ENCODE results near the gene IFNA4.
"Not testable (repeated sequence)": the region's sequence is repeated elsewhere in the genome, so short reads cannot be mapped to it uniquely, and the experiment has no call there.

IFNA4 gene

GRCh38 chr9:21212160-21212559 is 24.8 kb upstream of the IFNA4 start:
- H2AFZ ChIP-seq; H3K4me3 ChIP-seq (ENCODE audit: low read depth, low read length); H3K27ac ChIP-seq; H3K4me2 ChIP-seq (ENCODE audit: low read length); H3K36me3 ChIP-seq (ENCODE audit: control insufficient read depth, insufficient read depth, low read length); H3K27me3 ChIP-seq (ENCODE audit: control insufficient read depth, insufficient read depth, low read length); H3K4me1 ChIP-seq; H3K79me2 ChIP-seq; H3K9ac ChIP-seq; H3K9me3 ChIP-seq (ENCODE audit: control insufficient read depth, low read length): not testable (repeated sequence)

- not testable (repeated sequence) for H3K9me3 ChIP-seq (ENCODE audit: control insufficient read depth, low read length); H2AFZ ChIP-seq; H3K4me1 ChIP-seq; H3K4me2 ChIP-seq (ENCODE audit: low read length); H3K79me2 ChIP-seq; H3K27ac ChIP-seq; H3K9ac ChIP-seq; H3K27me3 ChIP-seq (ENCODE audit: control insufficient read depth, insufficient read depth, low read length); H3K36me3 ChIP-seq (ENCODE audit: control insufficient read depth, insufficient read depth, low read length); H3K4me3 ChIP-seq (ENCODE audit: low read depth, low read length)
Measured at GRCh38 chr9:21210782-21211181, 23.4 kb upstream of the IFNA4 start.

- Histone ChIP-seq H3K9me3 (ENCODE audit: control insufficient read depth, low read length) (no peaks in the 10 kb centered on the region), H2AFZ (no peak overlapping the region), H3K79me2 (no peaks in the 10 kb centered on the region), H3K9ac (no peak overlapping the region), H3K4me1 (no peaks in the 10 kb centered on the region), H3K27me3 (ENCODE audit: control insufficient read depth, insufficient read depth, low read length) (no peaks in the 10 kb centered on the region), H3K4me3 (ENCODE audit: low read depth, low read length) (no peak overlapping the region), H3K27ac (no peak overlapping the region), H3K4me2 (ENCODE audit: low read length) (no peak overlapping the region), H3K36me3 (ENCODE audit: control insufficient read depth, insufficient read depth, low read length) (no peaks in the 10 kb centered on the region)
- TF ChIP-seq CTCF (IDR thresholded peaks at IDR 0.05) = no peak
Measured at GRCh38 chr9:21210311-21210710, 22.9 kb upstream of the IFNA4 start.

- not testable (repeated sequence) for H2AFZ ChIP-seq; H3K4me2 ChIP-seq (ENCODE audit: low read length); H3K36me3 ChIP-seq (ENCODE audit: control insufficient read depth, insufficient read depth, low read length); H3K9ac ChIP-seq; H3K27me3 ChIP-seq (ENCODE audit: control insufficient read depth, insufficient read depth, low read length); H3K79me2 ChIP-seq; H3K4me1 ChIP-seq; H3K27ac ChIP-seq; H3K9me3 ChIP-seq (ENCODE audit: control insufficient read depth, low read length); H3K4me3 ChIP-seq (ENCODE audit: low read depth, low read length)
Measured at GRCh38 chr9:21207043-21207442, 19.7 kb upstream of the IFNA4 start, which contains the start of gene IFNA10. Gene IFNA10 (minus strand): TSS chr9:21207143. CDS start chr9:21207097, 46 bp downstream.

- no peak overlapping the region for H3K4me2 ChIP-seq (ENCODE audit: low read length)
- H3K36me3 ChIP-seq (ENCODE audit: control insufficient read depth, insufficient read depth, low read length) = no peaks in the 10 kb centered on the region
- H3K9me3 ChIP-seq (ENCODE audit: control insufficient read depth, low read length) = no peaks in the 10 kb centered on the region
- no peak overlapping the region for H3K9ac ChIP-seq
- TF ChIP-seq CTCF (IDR thresholded peaks at IDR 0.05) = no peak
- no peak overlapping the region for H3K27ac ChIP-seq
- no peak overlapping the region for H2AFZ ChIP-seq
- no peaks in the 10 kb centered on the region for H3K4me1 ChIP-seq
- no peaks in the 10 kb centered on the region for H3K27me3 ChIP-seq (ENCODE audit: control insufficient read depth, insufficient read depth, low read length)
- H3K79me2 ChIP-seq = no peaks in the 10 kb centered on the region
- no peak overlapping the region for H3K4me3 ChIP-seq (ENCODE audit: low read depth, low read length)
Measured at GRCh38 chr9:21205204-21205603, 17.8 kb upstream of the IFNA4 start.

GRCh38 chr9:21202105-21202504 is 14.7 kb upstream of the IFNA4 start, which contains the start of gene IFNA7:
Gene IFNA7 (minus strand): TSS chr9:21202205. CDS start chr9:21202165, 40 bp downstream.
- not testable (repeated sequence) for H3K9ac ChIP-seq; H3K4me3 ChIP-seq (ENCODE audit: low read depth, low read length); H2AFZ ChIP-seq; H3K27me3 ChIP-seq (ENCODE audit: control insufficient read depth, insufficient read depth, low read length); H3K9me3 ChIP-seq (ENCODE audit: control insufficient read depth, low read length); H3K27ac ChIP-seq; H3K36me3 ChIP-seq (ENCODE audit: control insufficient read depth, insufficient read depth, low read length); H3K4me2 ChIP-seq (ENCODE audit: low read length); H3K79me2 ChIP-seq; H3K4me1 ChIP-seq

- not testable (repeated sequence) for H3K36me3 ChIP-seq (ENCODE audit: control insufficient read depth, insufficient read depth, low read length); H3K9me3 ChIP-seq (ENCODE audit: control insufficient read depth, low read length); H3K27ac ChIP-seq; H3K79me2 ChIP-seq; H3K4me2 ChIP-seq (ENCODE audit: low read length); H3K4me1 ChIP-seq; H3K4me3 ChIP-seq (ENCODE audit: low read depth, low read length); H2AFZ ChIP-seq; H3K9ac ChIP-seq; H3K27me3 ChIP-seq (ENCODE audit: control insufficient read depth, insufficient read depth, low read length)
Measured at GRCh38 chr9:21194867-21195776, 7.7 kb upstream of the IFNA4 start.

- not testable (repeated sequence) for H3K9ac ChIP-seq; H3K27me3 ChIP-seq (ENCODE audit: control insufficient read depth, insufficient read depth, low read length); H3K4me3 ChIP-seq (ENCODE audit: low read depth, low read length); H2AFZ ChIP-seq; H3K9me3 ChIP-seq (ENCODE audit: control insufficient read depth, low read length); H3K36me3 ChIP-seq (ENCODE audit: control insufficient read depth, insufficient read depth, low read length); H3K4me1 ChIP-seq; H3K4me2 ChIP-seq (ENCODE audit: low read length); H3K79me2 ChIP-seq; H3K27ac ChIP-seq
Measured at GRCh38 chr9:21182810-21183736, 4.3 kb downstream of the IFNA4 start.
